GM23338 (cell line): ENCODE data around the gene PKDCC. TPM values are rescaled to one million over a fixed set of nuclear protein-coding genes. Genes with fewer than 3 reads are reported as not detected.

ENCODE experiments used
- ATAC-seq: fragments of 200-7000 bp; cut with Tn5 transposase; 3 replicates; pipeline ENCODE4 v1.9.1; 2020
- DNase-seq: peaks from one replicate; pipeline ENCODE4 v3.0.0-alpha.2; 2015; ENCODE audit warnings: low spot score
- H2AFZ ChIP-seq: fragments of 200-600 bp; sonication (generic); 2 replicates; pipeline ENCODE4 v1.8.0; 2016; ENCODE audit warnings: antibody characterized with exemption, mild to moderate bottlenecking, moderate library complexity
- H3F3A ChIP-seq: fragments of 200-600 bp; sonication (generic); replicated peaks from 2 replicates; pipeline ENCODE4 v1.8.0; 2017; ENCODE audit warnings: antibody characterized with exemption, mixed run types, low read depth
- H3K27ac ChIP-seq: fragments of 200-600 bp; sonication (generic); 2 replicates; pipeline ENCODE4 v1.6.1; 2016; ENCODE audit warnings: low read depth
- H3K27me3 ChIP-seq: fragments of 200-600 bp; sonication (generic); 2 replicates; pipeline ENCODE4 v1.8.0; 2016; ENCODE audit warnings: mild to moderate bottlenecking, mixed run types, moderate library complexity; ENCODE audit not compliant: insufficient read depth
- H3K36me3 ChIP-seq: fragments of 200-600 bp; sonication (generic); 2 replicates; pipeline ENCODE4 v1.8.0; 2016; ENCODE audit warnings: mild to moderate bottlenecking; ENCODE audit not compliant: insufficient read depth
- H3K4me1 ChIP-seq: fragments of 200-600 bp; sonication (generic); 2 replicates; pipeline ENCODE4 v1.8.0; 2016; ENCODE audit warnings: mild to moderate bottlenecking, moderate library complexity; ENCODE audit not compliant: insufficient read depth
- H3K4me2 ChIP-seq: fragments of 200-600 bp; sonication (generic); 2 replicates; pipeline ENCODE4 v1.7.1; 2017; ENCODE audit warnings: mixed run types
- H3K4me3 ChIP-seq: fragments of 200-600 bp; sonication (generic); 2 replicates; pipeline ENCODE4 v1.6.1; 2016; ENCODE audit warnings: mixed run types
- H3K79me2 ChIP-seq: fragments of 200-600 bp; sonication (generic); replicated peaks from 2 replicates; pipeline ENCODE4 v1.8.0; 2017; ENCODE audit warnings: mild to moderate bottlenecking; ENCODE audit not compliant: insufficient read depth
- H3K9me2 ChIP-seq: fragments of 200-600 bp; sonication (generic); 2 replicates; pipeline ENCODE4 v1.8.0; 2017; ENCODE audit not compliant: insufficient read depth
- H4K20me1 ChIP-seq: fragments of 200-600 bp; sonication (generic); replicated peaks from 2 replicates; pipeline ENCODE4 v1.8.0; 2017; ENCODE audit warnings: mild to moderate bottlenecking; ENCODE audit not compliant: insufficient read depth
- H3K27ac Mint-ChIP-seq: 2 replicates; pipeline ENCODE4 v1.8.0; 2020; ENCODE audit warnings: inconsistent platforms, mild to moderate bottlenecking, moderate library complexity, mixed read lengths
- H3K27me3 Mint-ChIP-seq: 3 replicates; pipeline ENCODE4 v1.8.0; 2022; ENCODE audit warnings: low read depth, mild to moderate bottlenecking, moderate library complexity, mixed read lengths, inconsistent platforms; ENCODE audit not compliant: insufficient read depth, poor library complexity
- H3K36me3 Mint-ChIP-seq: 3 replicates; pipeline ENCODE4 v1.8.0; 2021; ENCODE audit warnings: low read depth, mild to moderate bottlenecking, inconsistent platforms, moderate library complexity, mixed read lengths
- H3K4me1 Mint-ChIP-seq: 3 replicates; pipeline ENCODE4 v1.8.0; 2020; ENCODE audit warnings: mild to moderate bottlenecking, inconsistent platforms, mixed read lengths
- H3K4me3 Mint-ChIP-seq: 3 replicates; pipeline ENCODE4 v1.8.0; 2021; ENCODE audit warnings: moderate library complexity, mild to moderate bottlenecking, inconsistent platforms, mixed read lengths
- H3K9me3 Mint-ChIP-seq: 3 replicates; pipeline ENCODE4 v1.8.0; 2020; ENCODE audit warnings: moderate library complexity, mild to moderate bottlenecking, inconsistent platforms, mixed read lengths
- CREB1 ChIP-seq: fragments of 250-450 bp; sonication (Bioruptor Pico); IDR thresholded peaks from 2 replicates; pipeline ENCODE4 v1.5.0; 2020; ENCODE audit warnings: low read depth, mild to moderate bottlenecking, moderate library complexity
- EZH2 ChIP-seq: fragments of 200-600 bp; sonication (generic); IDR thresholded peaks from one replicate; pipeline ENCODE4 v1.8.0; 2017; ENCODE audit warnings: antibody characterized with exemption, mild to moderate bottlenecking, low read depth; ENCODE audit not compliant: unreplicated experiment
- EZH2phosphoT487 ChIP-seq: fragments of 200-600 bp; sonication (generic); IDR thresholded peaks from one replicate; pipeline ENCODE4 v1.8.1; 2018; ENCODE audit warnings: antibody characterized with exemption; ENCODE audit not compliant: unreplicated experiment
- JUNB ChIP-seq: IDR thresholded peaks from one replicate; pipeline ENCODE4 v1.6.1; 2016; ENCODE audit warnings: antibody characterized with exemption; ENCODE audit not compliant: unreplicated experiment
- NANOG ChIP-seq: IDR thresholded peaks from 2 replicates; pipeline ENCODE4 v1.6.1; 2016; ENCODE audit warnings: antibody characterized with exemption, borderline replicate concordance
- POLR2AphosphoS5 ChIP-seq: IDR thresholded peaks from 2 replicates; pipeline ENCODE4 v1.6.1; 2016; ENCODE audit warnings: antibody characterized with exemption, low read depth
- STAT1 ChIP-seq: IDR thresholded peaks from one replicate; pipeline ENCODE4 v1.6.1; 2016; ENCODE audit warnings: antibody characterized with exemption; ENCODE audit not compliant: unreplicated experiment
- ZNF114 ChIP-seq: fragments of 250-450 bp; sonication (Bioruptor Pico); IDR thresholded peaks from 2 replicates; pipeline ENCODE4 v1.5.0; 2020; ENCODE audit warnings: mild to moderate bottlenecking, moderate library complexity
- ZNF331 ChIP-seq: fragments of 250-450 bp; sonication (Bioruptor Pico); IDR thresholded peaks from 2 replicates; pipeline ENCODE4 v1.5.0; 2020; ENCODE audit warnings: low read depth, mild to moderate bottlenecking, moderate library complexity
- polyA plus RNA-seq: library from polyadenylated mRNA; unstranded; fragments of >200 nt; fragmentation: Nextera tagmentation; extraction: Ambion mirVana; gene quantifications from 2 replicates; pipeline ENCODE4 v1.2.1, GENCODE V29; 2016
- total RNA-seq: library from RNA; depleted of rRNA; stranded (reverse); fragments of >200 nt; shearing (Covaris generic); gene quantifications from 2 replicates; pipeline ENCODE4 v1.2.3, GENCODE V29; 2014
- TF ChIP-seq, protein P1 (sequence below), 2 experiments: fragments of 200-600 bp in 1 of 2; sonication (generic) in 1 of 2; conservative IDR thresholded peaks; 2 replicates each; pipeline versions ENCODE4 v1.5.1 to v1.6.1; 2016 to 2017; ENCODE audit warnings: antibody characterized with exemption in 2 of 2, low read depth in 2 of 2, mild to moderate bottlenecking in 2 of 2, moderate library complexity in 1 of 2
- TF ChIP-seq, protein P2 (sequence below): fragments of 250-450 bp; sonication (Bioruptor Pico); IDR thresholded peaks from 2 replicates; pipeline ENCODE4 v1.5.0; 2020; ENCODE audit warnings: mild to moderate bottlenecking, moderate library complexity
- TF ChIP-seq, protein P3 (sequence below): IDR thresholded peaks from 2 replicates; pipeline ENCODE4 v1.6.1; 2016; ENCODE audit warnings: antibody characterized with exemption

PKDCC gene
- total and polyA plus RNA-seq, 2 experiments from 2014 or later = 7.0 to 44.8 TPM

DNA sequence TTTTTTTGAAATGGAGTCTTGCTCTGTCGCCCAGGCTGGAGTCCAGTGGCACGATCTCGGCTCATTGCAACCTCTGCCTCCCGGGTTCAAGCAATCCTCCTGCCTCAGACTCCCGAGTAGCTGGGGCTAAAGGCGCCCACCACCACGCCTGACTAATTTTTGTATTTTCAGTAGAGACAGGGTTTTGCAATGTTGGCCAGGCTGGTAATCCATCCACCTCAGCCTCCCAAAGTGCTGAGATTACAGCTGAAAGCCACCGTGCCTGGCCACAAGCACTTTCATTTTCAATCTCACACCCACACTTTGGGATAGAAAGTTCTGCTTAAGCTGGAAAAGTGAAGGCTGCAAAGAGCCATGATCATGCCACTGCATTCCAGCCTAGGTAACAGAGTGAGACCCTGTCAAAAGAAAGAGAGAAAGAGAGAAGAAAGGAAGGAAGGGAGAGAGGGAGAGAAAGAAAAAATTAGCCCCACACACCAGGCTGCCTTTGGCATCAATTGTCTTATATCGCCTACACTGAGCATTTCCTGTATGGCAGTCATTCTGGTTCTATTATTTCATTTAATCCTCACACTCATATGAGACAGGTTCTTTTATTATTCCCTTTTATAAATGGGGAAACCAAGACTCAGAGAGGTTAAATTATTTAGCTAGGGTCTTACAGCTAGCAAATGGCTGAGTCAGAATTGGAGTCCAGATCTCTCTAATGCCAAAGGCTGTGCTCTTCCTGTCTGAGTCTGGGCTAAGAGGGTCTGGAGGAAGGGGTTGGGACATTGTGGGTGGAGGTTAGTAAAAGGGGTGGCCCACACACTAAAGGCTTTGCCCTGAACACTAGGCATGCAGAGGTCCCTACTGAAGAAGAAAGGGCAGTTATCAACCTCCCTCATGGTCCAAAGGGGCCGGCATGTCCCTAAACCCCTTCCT lies 37.9 kb upstream of the PKDCC start:
- Mint-ChIP-seq H3K4me3 (no peak overlapping the region), H3K27me3 (peaks cover 6% of the 10 kb centered on the region), H3K36me3 (peaks cover 2% of the 10 kb centered on the region; the same call in 2 of the 3 replicates), H3K9me3 (peaks cover 7% of the 10 kb centered on the region), H3K27ac (no peak overlapping the region), H3K4me1 (no peaks in the 10 kb centered on the region)
- H4K20me1 ChIP-seq = no peaks in the 10 kb centered on the region
- H3K9me2 ChIP-seq = no peaks in the 10 kb centered on the region
- H3K4me2 ChIP-seq = no peak overlapping the region
- ATAC-seq (no peak), DNase-seq (no peak)
- TF ChIP-seq ZNF114 (CRISPR knock-in tag) (no peak), NANOG (no peak), EZH2phosphoT487 (no peak), POLR2AphosphoS5 (no peak), EZH2 (no peak), STAT1 (no peak), CREB1 (no peak), JUNB (no peak), ZNF331 (CRISPR knock-in tag) (no peak)
- TF ChIP-seq, protein P1, sequence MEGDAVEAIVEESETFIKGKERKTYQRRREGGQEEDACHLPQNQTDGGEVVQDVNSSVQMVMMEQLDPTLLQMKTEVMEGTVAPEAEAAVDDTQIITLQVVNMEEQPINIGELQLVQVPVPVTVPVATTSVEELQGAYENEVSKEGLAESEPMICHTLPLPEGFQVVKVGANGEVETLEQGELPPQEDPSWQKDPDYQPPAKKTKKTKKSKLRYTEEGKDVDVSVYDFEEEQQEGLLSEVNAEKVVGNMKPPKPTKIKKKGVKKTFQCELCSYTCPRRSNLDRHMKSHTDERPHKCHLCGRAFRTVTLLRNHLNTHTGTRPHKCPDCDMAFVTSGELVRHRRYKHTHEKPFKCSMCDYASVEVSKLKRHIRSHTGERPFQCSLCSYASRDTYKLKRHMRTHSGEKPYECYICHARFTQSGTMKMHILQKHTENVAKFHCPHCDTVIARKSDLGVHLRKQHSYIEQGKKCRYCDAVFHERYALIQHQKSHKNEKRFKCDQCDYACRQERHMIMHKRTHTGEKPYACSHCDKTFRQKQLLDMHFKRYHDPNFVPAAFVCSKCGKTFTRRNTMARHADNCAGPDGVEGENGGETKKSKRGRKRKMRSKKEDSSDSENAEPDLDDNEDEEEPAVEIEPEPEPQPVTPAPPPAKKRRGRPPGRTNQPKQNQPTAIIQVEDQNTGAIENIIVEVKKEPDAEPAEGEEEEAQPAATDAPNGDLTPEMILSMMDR (conservative IDR thresholded peaks at IDR 0.05; ENCODE audit: low read depth in 2 of 2) = no peak
- TF ChIP-seq, protein P2, sequence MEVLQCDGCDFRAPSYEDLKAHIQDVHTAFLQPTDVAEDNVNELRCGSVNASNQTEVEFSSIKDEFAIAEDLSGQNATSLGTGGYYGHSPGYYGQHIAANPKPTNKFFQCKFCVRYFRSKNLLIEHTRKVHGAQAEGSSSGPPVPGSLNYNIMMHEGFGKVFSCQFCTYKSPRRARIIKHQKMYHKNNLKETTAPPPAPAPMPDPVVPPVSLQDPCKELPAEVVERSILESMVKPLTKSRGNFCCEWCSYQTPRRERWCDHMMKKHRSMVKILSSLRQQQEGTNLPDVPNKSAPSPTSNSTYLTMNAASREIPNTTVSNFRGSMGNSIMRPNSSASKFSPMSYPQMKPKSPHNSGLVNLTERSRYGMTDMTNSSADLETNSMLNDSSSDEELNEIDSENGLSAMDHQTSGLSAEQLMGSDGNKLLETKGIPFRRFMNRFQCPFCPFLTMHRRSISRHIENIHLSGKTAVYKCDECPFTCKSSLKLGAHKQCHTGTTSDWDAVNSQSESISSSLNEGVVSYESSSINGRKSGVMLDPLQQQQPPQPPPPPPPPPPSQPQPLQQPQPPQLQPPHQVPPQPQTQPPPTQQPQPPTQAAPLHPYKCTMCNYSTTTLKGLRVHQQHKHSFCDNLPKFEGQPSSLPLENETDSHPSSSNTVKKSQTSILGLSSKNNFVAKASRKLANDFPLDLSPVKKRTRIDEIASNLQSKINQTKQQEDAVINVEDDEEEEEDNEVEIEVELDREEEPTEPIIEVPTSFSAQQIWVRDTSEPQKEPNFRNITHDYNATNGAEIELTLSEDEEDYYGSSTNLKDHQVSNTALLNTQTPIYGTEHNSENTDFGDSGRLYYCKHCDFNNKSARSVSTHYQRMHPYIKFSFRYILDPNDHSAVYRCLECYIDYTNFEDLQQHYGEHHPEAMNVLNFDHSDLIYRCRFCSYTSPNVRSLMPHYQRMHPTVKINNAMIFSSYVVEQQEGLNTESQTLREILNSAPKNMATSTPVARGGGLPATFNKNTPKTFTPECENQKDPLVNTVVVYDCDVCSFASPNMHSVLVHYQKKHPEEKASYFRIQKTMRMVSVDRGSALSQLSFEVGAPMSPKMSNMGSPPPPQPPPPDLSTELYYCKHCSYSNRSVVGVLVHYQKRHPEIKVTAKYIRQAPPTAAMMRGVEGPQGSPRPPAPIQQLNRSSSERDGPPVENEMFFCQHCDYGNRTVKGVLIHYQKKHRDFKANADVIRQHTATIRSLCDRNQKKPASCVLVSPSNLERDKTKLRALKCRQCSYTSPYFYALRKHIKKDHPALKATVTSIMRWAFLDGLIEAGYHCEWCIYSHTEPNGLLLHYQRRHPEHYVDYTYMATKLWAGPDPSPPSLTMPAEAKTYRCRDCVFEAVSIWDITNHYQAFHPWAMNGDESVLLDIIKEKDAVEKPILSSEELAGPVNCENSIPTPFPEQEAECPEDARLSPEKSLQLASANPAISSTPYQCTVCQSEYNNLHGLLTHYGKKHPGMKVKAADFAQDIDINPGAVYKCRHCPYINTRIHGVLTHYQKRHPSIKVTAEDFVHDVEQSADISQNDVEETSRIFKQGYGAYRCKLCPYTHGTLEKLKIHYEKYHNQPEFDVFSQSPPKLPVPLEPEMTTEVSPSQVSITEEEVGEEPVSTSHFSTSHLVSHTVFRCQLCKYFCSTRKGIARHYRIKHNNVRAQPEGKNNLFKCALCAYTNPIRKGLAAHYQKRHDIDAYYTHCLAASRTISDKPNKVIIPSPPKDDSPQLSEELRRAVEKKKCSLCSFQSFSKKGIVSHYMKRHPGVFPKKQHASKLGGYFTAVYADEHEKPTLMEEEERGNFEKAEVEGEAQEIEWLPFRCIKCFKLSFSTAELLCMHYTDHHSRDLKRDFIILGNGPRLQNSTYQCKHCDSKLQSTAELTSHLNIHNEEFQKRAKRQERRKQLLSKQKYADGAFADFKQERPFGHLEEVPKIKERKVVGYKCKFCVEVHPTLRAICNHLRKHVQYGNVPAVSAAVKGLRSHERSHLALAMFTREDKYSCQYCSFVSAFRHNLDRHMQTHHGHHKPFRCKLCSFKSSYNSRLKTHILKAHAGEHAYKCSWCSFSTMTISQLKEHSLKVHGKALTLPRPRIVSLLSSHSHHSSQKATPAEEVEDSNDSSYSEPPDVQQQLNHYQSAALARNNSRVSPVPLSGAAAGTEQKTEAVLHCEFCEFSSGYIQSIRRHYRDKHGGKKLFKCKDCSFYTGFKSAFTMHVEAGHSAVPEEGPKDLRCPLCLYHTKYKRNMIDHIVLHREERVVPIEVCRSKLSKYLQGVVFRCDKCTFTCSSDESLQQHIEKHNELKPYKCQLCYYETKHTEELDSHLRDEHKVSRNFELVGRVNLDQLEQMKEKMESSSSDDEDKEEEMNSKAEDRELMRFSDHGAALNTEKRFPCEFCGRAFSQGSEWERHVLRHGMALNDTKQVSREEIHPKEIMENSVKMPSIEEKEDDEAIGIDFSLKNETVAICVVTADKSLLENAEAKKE (CRISPR knock-in tag) = no peak
- TF ChIP-seq, protein P3, sequence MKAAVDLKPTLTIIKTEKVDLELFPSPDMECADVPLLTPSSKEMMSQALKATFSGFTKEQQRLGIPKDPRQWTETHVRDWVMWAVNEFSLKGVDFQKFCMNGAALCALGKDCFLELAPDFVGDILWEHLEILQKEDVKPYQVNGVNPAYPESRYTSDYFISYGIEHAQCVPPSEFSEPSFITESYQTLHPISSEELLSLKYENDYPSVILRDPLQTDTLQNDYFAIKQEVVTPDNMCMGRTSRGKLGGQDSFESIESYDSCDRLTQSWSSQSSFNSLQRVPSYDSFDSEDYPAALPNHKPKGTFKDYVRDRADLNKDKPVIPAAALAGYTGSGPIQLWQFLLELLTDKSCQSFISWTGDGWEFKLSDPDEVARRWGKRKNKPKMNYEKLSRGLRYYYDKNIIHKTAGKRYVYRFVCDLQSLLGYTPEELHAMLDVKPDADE = no peak
- no peak overlapping the region for H2AFZ ChIP-seq
- no peaks in the 10 kb centered on the region for H3F3A ChIP-seq
- H3K79me2 ChIP-seq = no peaks in the 10 kb centered on the region
- no peaks in the 10 kb centered on the region for H3K4me1 ChIP-seq
- H3K4me3 ChIP-seq = no peak overlapping the region
- H3K36me3 ChIP-seq = no peaks in the 10 kb centered on the region
- no peaks in the 10 kb centered on the region for H3K27me3 ChIP-seq
- no peak overlapping the region for H3K27ac ChIP-seq
